GM12878 (cell line): Measurements from ENCODE around the gene HEBP1. TPM values are rescaled to one million over a fixed set of nuclear protein-coding genes. Genes with fewer than 3 reads are reported as not detected.

Experiments
- ATAC-seq: fragments of 200-7000 bp; cut with Tn5 transposase; 3 replicates; pipeline ENCODE4 v1.9.1; 2020; ENCODE audit warnings: mild to moderate bottlenecking, moderate library complexity
- BruUV-seq: library from RNA; stranded (reverse); fragments of 400-500 nt; replicated peaks from 2 replicates; lab custom pipeline; 2021; lab: Mats Ljungman, UMichigan
- CTCF ChIA-PET: fragments of 300-600 bp; sonication (Branson Sonifier 250); formaldehyde crosslinking; extraction: SDS; loops from one replicate; lab custom pipeline; 2021; ENCODE audit warnings: inconsistent platforms; lab: Yijun Ruan, JAX
- POLR2A ChIA-PET: fragments of 350-600 bp; formaldehyde crosslinking; extraction: SDS; loops from one replicate; lab custom pipeline; 2021; ENCODE audit warnings: inconsistent platforms; lab: Charles Lee
- RAD21 ChIA-PET: fragments of 300-600 bp; sonication (Branson Sonifier 250); formaldehyde crosslinking; loops from one replicate; lab custom pipeline; 2023; ENCODE audit warnings: antibody characterized with exemption; ENCODE audit not compliant: unreplicated experiment; lab: Charles Lee
- SMC1A ChIA-PET: fragments of 300-600 bp; sonication (Branson Sonifier 250); formaldehyde crosslinking; loops from one replicate; lab custom pipeline; 2023; ENCODE audit not compliant: unreplicated experiment, uncharacterized antibody; lab: Charles Lee
- DNase-seq: peaks from one replicate; pipeline ENCODE4 v3.0.0-alpha.2; 2011; ENCODE audit warnings: low read depth, low spot score
- FAIRE-seq: peaks from 3 replicates; lab custom pipeline; 2011; peaks lifted over from hg19 to GRCh38; lab: Jason Lieb, UNC
- H2AFZ ChIP-seq: 2 replicates; pipeline ENCODE4 v1.6.0; 2011; ENCODE audit warnings: low read depth, low read length, control low read depth; ENCODE audit not compliant: control insufficient read depth
- H3K27ac ChIP-seq: 2 replicates; pipeline ENCODE4 v1.5.1; 2011; ENCODE audit warnings: control low read depth; ENCODE audit not compliant: control insufficient read depth, insufficient read depth
- H3K27me3 ChIP-seq, 2 experiments: replicated peaks in 1 of 2; 2 replicates each; pipeline versions ENCODE4 v1.6.0 to v1.6.1; 2011; ENCODE audit warnings: low read length in 1 of 2; ENCODE audit not compliant: control insufficient read depth in 2 of 2, insufficient read depth in 2 of 2
- H3K36me3 ChIP-seq, 2 experiments: 2 replicates each; pipeline ENCODE4 v1.5.1; 2011; ENCODE audit warnings: low read length in 1 of 2; ENCODE audit not compliant: control insufficient read depth in 2 of 2, insufficient read depth in 2 of 2
- H3K4me1 ChIP-seq: 2 replicates; pipeline ENCODE4 v1.6.1; 2011; ENCODE audit warnings: mild to moderate bottlenecking, low read length, moderate library complexity, mixed read lengths; ENCODE audit not compliant: control insufficient read depth, insufficient read depth
- H3K4me2 ChIP-seq: 2 replicates; pipeline ENCODE4 v1.6.0; 2011; ENCODE audit warnings: control low read depth; ENCODE audit not compliant: control insufficient read depth, insufficient read depth
- H3K4me3 ChIP-seq: fragments of 200-600 bp; sonication (generic); 2 replicates; pipeline ENCODE4 v1.5.1; 2016
- H3K79me2 ChIP-seq: 2 replicates; pipeline ENCODE4 v1.6.0; 2011; ENCODE audit warnings: low read length; ENCODE audit not compliant: control insufficient read depth, insufficient read depth
- H3K9ac ChIP-seq: 2 replicates; pipeline ENCODE4 v1.8.0; 2011; ENCODE audit warnings: low read length, control low read depth, mixed read lengths; ENCODE audit not compliant: control insufficient read depth, insufficient read depth
- H3K9me3 ChIP-seq: replicated peaks from 3 replicates; pipeline ENCODE4 v1.5.1; 2011; ENCODE audit warnings: mild to moderate bottlenecking, low read length; ENCODE audit not compliant: control insufficient read depth, insufficient read depth
- H4K20me1 ChIP-seq: 2 replicates; pipeline ENCODE4 v1.6.0; 2011; ENCODE audit not compliant: control insufficient read depth, insufficient read depth
- BCL11A ChIP-seq: IDR thresholded peaks from 2 replicates; pipeline ENCODE4 v1.6.1; 2011; ENCODE audit warnings: low read depth, low read length
- BHLHE40 ChIP-seq, 2 experiments: fragments of 450-650 bp in 1 of 2; IDR thresholded peaks; 2 replicates each; pipeline ENCODE4 v1.6.1; 2011 to 2017; ENCODE audit warnings: low read depth in 2 of 2, borderline replicate concordance in 1 of 2, improper control_type of control experiment in 1 of 2, low read length in 1 of 2, mild to moderate bottlenecking in 1 of 2
- CBX5 ChIP-seq: sonication (generic); IDR thresholded peaks from 2 replicates; pipeline ENCODE4 v1.6.1; 2016; ENCODE audit warnings: low read depth, moderate library complexity, mild to moderate bottlenecking, inconsistent platforms
- ELK1 ChIP-seq: IDR thresholded peaks from 2 replicates; pipeline ENCODE4 v1.6.1; 2012; ENCODE audit warnings: low read depth, low read length, improper control_type of control experiment
- ETV6 ChIP-seq, 2 experiments: fragments of 450-650 bp in 1 of 2; IDR thresholded peaks in 1 of 2; conservative IDR thresholded peaks in 1 of 2; 2 replicates each; pipeline ENCODE4 v1.6.1; 2014; ENCODE audit warnings: antibody characterized with exemption in 1 of 2, borderline replicate concordance in 1 of 2, low read depth in 1 of 2, mild to moderate bottlenecking in 1 of 2, moderate library complexity in 1 of 2
- EZH2 ChIP-seq: IDR thresholded peaks from 2 replicates; pipeline ENCODE4 v1.6.1; 2012; ENCODE audit warnings: low read depth, mild to moderate bottlenecking, control low read depth, inconsistent platforms, low read length, borderline replicate concordance; ENCODE audit not compliant: control insufficient read depth
- POLR2AphosphoS2 ChIP-seq: IDR thresholded peaks from 2 replicates; pipeline ENCODE4 v1.6.1; 2011; ENCODE audit warnings: low read depth, mild to moderate bottlenecking, low read length, improper control_type of control experiment, moderate library complexity
- RAD51 ChIP-seq: fragments of 450-650 bp; IDR thresholded peaks from 2 replicates; pipeline ENCODE4 v1.6.1; 2016; ENCODE audit warnings: moderate library complexity, mild to moderate bottlenecking, inconsistent platforms
- SIX5 ChIP-seq: IDR thresholded peaks from 2 replicates; pipeline ENCODE4 v1.6.1; 2011; ENCODE audit warnings: mild to moderate bottlenecking, low read depth, low read length, moderate library complexity; ENCODE audit not compliant: severe bottlenecking
- SRF ChIP-seq, 2 experiments: IDR thresholded peaks; 2 replicates each; pipeline ENCODE4 v1.6.1; 2011; ENCODE audit warnings: low read depth in 2 of 2, low read length in 2 of 2, mild to moderate bottlenecking in 1 of 2, moderate library complexity in 1 of 2
- TARDBP ChIP-seq: IDR thresholded peaks from 2 replicates; pipeline ENCODE4 v1.6.1; 2016; ENCODE audit warnings: borderline replicate concordance
- YY1 ChIP-seq: IDR thresholded peaks from 2 replicates; pipeline ENCODE4 v1.6.1; 2011; ENCODE audit warnings: low read depth, mild to moderate bottlenecking, low read length
- WGBS: methylation state at CpG from one replicate; pipeline ENCODE4 v1.1.6; 2016; ENCODE audit warnings: low lambda C conversion rate; ENCODE audit not compliant: insufficient replicate concordance, insufficient coverage; ENCODE audit errors: missing lambda C conversion rate; 5-methylcytosine and 5-hydroxymethylcytosine counted together
- in situ Hi-C: fragments of 300-500 bp; cut with MboI; formaldehyde crosslinking; loops from 9 replicates; pipeline ENCODE4 v1.14.3; 2018; ENCODE audit warnings: mixed read lengths
- intact Hi-C: fragments of 100-400 bp; cut with micrococcal nuclease; formaldehyde crosslinking; loops from one replicate; pipeline ENCODE4 v1.14.2; 2022; ENCODE audit not compliant: unreplicated experiment
- polyA plus RNA-seq, 11 experiments: library from polyadenylated mRNA; depleted of rRNA in 4 of 11; unstranded in 6 of 11; stranded (reverse) in 5 of 11; fragments of >200 nt; fragmentation: Nextera tagmentation in 4 of 11; fragmentation: Illumina TruSeq in 1 of 11; extraction: Ambion mirVana in 4 of 11; extraction: Trizol in 1 of 11; gene quantifications; 1 replicate in 1 of 11; 2 replicates in 10 of 11; pipeline versions ENCODE4 v1.2.1 to v1.2.3, GENCODE V29; 2011 to 2016; ENCODE audit warnings: inconsistent platforms in 2 of 11, missing spikeins in 2 of 11, low read depth in 1 of 11
- total RNA-seq, 4 experiments: library from RNA; depleted of rRNA in 3 of 4; stranded (reverse); fragments of >200 nt in 3 of 4; fragmentation: Illumina TruSeq in 1 of 4; extraction: Trizol in 1 of 4; gene quantifications; 2 replicates each; pipeline versions ENCODE4 v1.2.1 to v1.2.3, GENCODE V29; 2013 to 2021
- TF ChIP-seq, protein P1 (sequence below): fragments of 450-650 bp; IDR thresholded peaks from 2 replicates; pipeline ENCODE4 v1.6.1; 2017; ENCODE audit warnings: mild to moderate bottlenecking, moderate library complexity

HEBP1 gene
- total and polyA plus RNA-seq, 10 of the 15 experiments (the other 5 are each of a cell fraction or from before 2014, with no cell fraction given) = 0.07 to 0.32 (median 0.18) TPM; not detected in 5

DNA sequence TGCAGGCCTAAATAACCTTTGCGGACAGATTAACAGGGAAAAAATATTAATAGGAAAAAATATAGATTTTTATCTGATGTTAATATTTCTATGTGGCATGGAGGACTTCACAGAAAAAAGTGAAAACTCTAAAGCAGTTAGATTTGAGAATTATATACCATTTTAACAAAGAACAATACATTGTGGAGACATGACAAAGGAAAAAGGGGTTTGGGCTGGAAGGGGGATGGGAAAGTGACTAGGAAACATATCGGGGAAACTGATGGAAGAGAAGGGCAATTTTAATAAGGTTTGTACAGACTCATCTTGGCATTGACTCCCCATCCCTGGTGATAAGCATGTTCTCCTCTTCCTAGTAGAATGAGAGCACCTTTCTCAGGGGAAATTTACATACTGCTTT, 27.0 kb downstream of the HEBP1 start:
- ATAC-seq = no peak
- H3K79me2 ChIP-seq = no peaks in the 10 kb centered on the region
- ChIA-PET POLR2A (no interaction called here), CTCF (interaction anchor here (1.1 to 1.4 kb wide), 2 partner anchors 9 to 184 kb away, joined by 4 read pairs; no protein-coding TSS in a partner anchor), SMC1A (no interaction called here), RAD21 (no interaction called here)
- no peak overlapping the region for H3K9ac ChIP-seq
- intact Hi-C loops = no loop called here
- DNase-seq = no peak
- H3K4me2 ChIP-seq = no peak overlapping the region
- no peak overlapping the region for H2AFZ ChIP-seq
- no peaks in the 10 kb centered on the region for H4K20me1 ChIP-seq
- H3K36me3 ChIP-seq = no peaks in the 10 kb centered on the region
- TF ChIP-seq ETV6 (conservative IDR thresholded peaks at IDR 0.05 in 1 of 2, IDR thresholded peaks at IDR 0.05 in 1 of 2; ENCODE audit: borderline replicate concordance in 1 of 2, low read depth in 1 of 2) (no peak), POLR2AphosphoS2 (no peak), BCL11A (no peak)
- no peaks in the 10 kb centered on the region; the same call in 2 of the 3 replicates for H3K9me3 ChIP-seq
- in situ Hi-C loops = no loop called here
- FAIRE-seq = no peak
- H3K27ac ChIP-seq = no peak overlapping the region
- H3K27me3 ChIP-seq = no peaks in the 10 kb centered on the region
- H3K4me1 ChIP-seq = no peaks in the 10 kb centered on the region
- WGBS = 94% methylated on average over 2 of the region's 2 CpGs
- no peak overlapping the region for H3K4me3 ChIP-seq
- no TSS peak for BruUV-seq

GRCh38 chr12:12965836-12966235, 34.2 kb downstream of the HEBP1 start:
- ChIA-PET SMC1A (no interaction called here), POLR2A (no interaction called here), RAD21 (no interaction called here), CTCF (no interaction called here)
- Histone ChIP-seq H3K79me2 (no peaks in the 10 kb centered on the region), H3K9ac (no peak overlapping the region), H3K4me1 (no peaks in the 10 kb centered on the region), H3K9me3 (no peaks in the 10 kb centered on the region), H3K4me3 (no peak overlapping the region), H3K27ac (no peak overlapping the region), H3K27me3 (no peaks in the 10 kb centered on the region; a peak in 2 of 4 replicates), H2AFZ (no peak overlapping the region), H3K4me2 (no peak overlapping the region), H4K20me1 (no peaks in the 10 kb centered on the region), H3K36me3 (no peaks in the 10 kb centered on the region)
- BruUV-seq = no TSS peak
- in situ Hi-C loops (no loop called here), intact Hi-C loops (no loop called here)
- 53% methylated on average over 4 of the region's 4 CpGs for WGBS
- no peak for FAIRE-seq
- no peak for DNase-seq
- no peak for ATAC-seq
- TF ChIP-seq RAD51 = no peak
- no peak for TF ChIP-seq CBX5
- TF ChIP-seq ELK1 = no peak
- no peak for TF ChIP-seq SIX5
- no peak for TF ChIP-seq TARDBP
- no peak for TF ChIP-seq EZH2
- no peak for TF ChIP-seq SRF (IDR thresholded peaks at IDR 0.05; ENCODE audit: low read depth in 2 of 2, low read length in 2 of 2)
- TF ChIP-seq BHLHE40 (IDR thresholded peaks at IDR 0.05; ENCODE audit: borderline replicate concordance in 1 of 2, low read depth in 2 of 2, low read length in 1 of 2) = no peak
- TF ChIP-seq, protein P1, sequence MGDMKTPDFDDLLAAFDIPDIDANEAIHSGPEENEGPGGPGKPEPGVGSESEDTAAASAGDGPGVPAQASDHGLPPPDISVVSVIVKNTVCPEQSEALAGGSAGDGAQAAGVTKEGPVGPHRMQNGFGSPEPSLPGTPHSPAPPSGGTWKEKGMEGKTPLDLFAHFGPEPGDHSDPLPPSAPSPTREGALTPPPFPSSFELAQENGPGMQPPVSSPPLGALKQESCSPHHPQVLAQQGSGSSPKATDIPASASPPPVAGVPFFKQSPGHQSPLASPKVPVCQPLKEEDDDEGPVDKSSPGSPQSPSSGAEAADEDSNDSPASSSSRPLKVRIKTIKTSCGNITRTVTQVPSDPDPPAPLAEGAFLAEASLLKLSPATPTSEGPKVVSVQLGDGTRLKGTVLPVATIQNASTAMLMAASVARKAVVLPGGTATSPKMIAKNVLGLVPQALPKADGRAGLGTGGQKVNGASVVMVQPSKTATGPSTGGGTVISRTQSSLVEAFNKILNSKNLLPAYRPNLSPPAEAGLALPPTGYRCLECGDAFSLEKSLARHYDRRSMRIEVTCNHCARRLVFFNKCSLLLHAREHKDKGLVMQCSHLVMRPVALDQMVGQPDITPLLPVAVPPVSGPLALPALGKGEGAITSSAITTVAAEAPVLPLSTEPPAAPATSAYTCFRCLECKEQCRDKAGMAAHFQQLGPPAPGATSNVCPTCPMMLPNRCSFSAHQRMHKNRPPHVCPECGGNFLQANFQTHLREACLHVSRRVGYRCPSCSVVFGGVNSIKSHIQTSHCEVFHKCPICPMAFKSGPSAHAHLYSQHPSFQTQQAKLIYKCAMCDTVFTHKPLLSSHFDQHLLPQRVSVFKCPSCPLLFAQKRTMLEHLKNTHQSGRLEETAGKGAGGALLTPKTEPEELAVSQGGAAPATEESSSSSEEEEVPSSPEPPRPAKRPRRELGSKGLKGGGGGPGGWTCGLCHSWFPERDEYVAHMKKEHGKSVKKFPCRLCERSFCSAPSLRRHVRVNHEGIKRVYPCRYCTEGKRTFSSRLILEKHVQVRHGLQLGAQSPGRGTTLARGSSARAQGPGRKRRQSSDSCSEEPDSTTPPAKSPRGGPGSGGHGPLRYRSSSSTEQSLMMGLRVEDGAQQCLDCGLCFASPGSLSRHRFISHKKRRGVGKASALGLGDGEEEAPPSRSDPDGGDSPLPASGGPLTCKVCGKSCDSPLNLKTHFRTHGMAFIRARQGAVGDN = no peak
- no peak for TF ChIP-seq YY1
